Neural crest cell (in vitro differentiated cells): ENCODE data around the gene PTPRB. TPM values are rescaled to one million over a fixed set of nuclear protein-coding genes. Genes with fewer than 3 reads are reported as not detected.

ENCODE experiments used
- DNase-seq: peaks from one replicate; pipeline ENCODE4 v3.0.0; 2021; ENCODE audit warnings: low read depth, mixed read lengths, low spot score
- H3K27ac Mint-ChIP-seq: one replicate; pipeline ENCODE4 v1.8.0; 2021; ENCODE audit warnings: mild to moderate bottlenecking, mixed read lengths; ENCODE audit not compliant: unreplicated experiment
- H3K27me3 Mint-ChIP-seq: 2 replicates; pipeline ENCODE4 v1.8.0; 2021; ENCODE audit warnings: low read depth, mild to moderate bottlenecking, mixed read lengths
- H3K36me3 Mint-ChIP-seq: 2 replicates; pipeline ENCODE4 v1.8.0; 2021; ENCODE audit warnings: low read depth, mild to moderate bottlenecking, mixed read lengths
- H3K4me1 Mint-ChIP-seq: 2 replicates; pipeline ENCODE4 v1.8.0; 2021; ENCODE audit warnings: mixed read lengths
- H3K4me3 Mint-ChIP-seq: one replicate; pipeline ENCODE4 v1.8.0; 2021; ENCODE audit warnings: mild to moderate bottlenecking, mixed read lengths
- H3K9me3 Mint-ChIP-seq: 2 replicates; pipeline ENCODE4 v1.8.0; 2021; ENCODE audit warnings: mixed read lengths
- CTCF ChIP-seq: fragments of 200-600 bp; sonication (generic); conservative IDR thresholded peaks from 2 replicates; pipeline ENCODE4 v1.5.0; 2021; ENCODE audit warnings: antibody characterized with exemption, mild to moderate bottlenecking
- total RNA-seq: library from RNA; stranded (reverse); gene quantifications from 2 replicates; pipeline ENCODE4 v1.2.1, GENCODE V29; 2021

The PTPRB gene
- total RNA-seq, 1 donor from 2014 or later = 0.93 TPM

- Mint-ChIP-seq H3K27me3 (no peaks in the 10 kb centered on the region), H3K36me3 (peaks cover 16% of the 10 kb centered on the region), H3K4me1 (no peaks in the 10 kb centered on the region), H3K27ac (peak overlapping the region; percentile 60), H3K9me3 (peaks cover 9% of the 10 kb centered on the region), H3K4me3 (no peak overlapping the region)
- TF ChIP-seq CTCF = no peak
- DNase-seq = no peak
These were observed 54.0 kb downstream of the PTPRB start for GRCh38 chr12:70583251-70583650.

- no peak for DNase-seq
- H3K9me3 Mint-ChIP-seq = peaks cover 9% of the 10 kb centered on the region
- H3K4me3 Mint-ChIP-seq = no peak overlapping the region
- H3K27me3 Mint-ChIP-seq = no peaks in the 10 kb centered on the region
- TF ChIP-seq CTCF = no peak
- H3K27ac Mint-ChIP-seq = no peak overlapping the region
- peaks cover 3% of the 10 kb centered on the region for H3K4me1 Mint-ChIP-seq
- peaks cover 16% of the 10 kb centered on the region for H3K36me3 Mint-ChIP-seq
These were observed 56.0 kb downstream of the PTPRB start for GRCh38 chr12:70581208-70581607.

- Mint-ChIP-seq H3K4me1 (peaks cover 3% of the 10 kb centered on the region), H3K4me3 (no peak overlapping the region)
These were observed 60.0 kb downstream of the PTPRB start for GRCh38 chr12:70577283-70577634.

GRCh38 chr12:70576341-70577282 lies 60.6 kb downstream of the PTPRB start:
- DNase-seq = no peak
- Mint-ChIP-seq H3K36me3 (no peaks in the 10 kb centered on the region), H3K27ac (peak overlapping the region; percentile 43), H3K4me1 (peaks cover 3% of the 10 kb centered on the region), H3K27me3 (no peaks in the 10 kb centered on the region), H3K9me3 (no peaks in the 10 kb centered on the region), H3K4me3 (no peak overlapping the region)
- TF ChIP-seq CTCF = peak; percentile 91

More at GRCh38 chr12:70577283-70577634, 60.0 kb downstream of the PTPRB start:
- no peaks in the 10 kb centered on the region for H3K36me3 Mint-ChIP-seq
- DNase-seq = no peak
- no peaks in the 10 kb centered on the region for H3K9me3 Mint-ChIP-seq
- H3K27me3 Mint-ChIP-seq = no peaks in the 10 kb centered on the region
- H3K27ac Mint-ChIP-seq = no peak overlapping the region
- TF ChIP-seq CTCF = peak; percentile 14

- no peak for TF ChIP-seq CTCF
These were observed 65.4 kb downstream of the PTPRB start for GRCh38 chr12:70571705-70572268.

More at GRCh38 chr12:70571705-70572268, 65.4 kb downstream of the PTPRB start:
- no peak overlapping the region for H3K4me3 Mint-ChIP-seq
- H3K36me3 Mint-ChIP-seq = peaks cover 2% of the 10 kb centered on the region
- DNase-seq = no peak
- no peaks in the 10 kb centered on the region for H3K27me3 Mint-ChIP-seq
- H3K9me3 Mint-ChIP-seq = peaks cover 2% of the 10 kb centered on the region
- no peak overlapping the region for H3K27ac Mint-ChIP-seq
- H3K4me1 Mint-ChIP-seq = peaks cover 2% of the 10 kb centered on the region
